HG02981 (cell line): ENCODE data around the gene AQP7.
"Not testable (repeated sequence)": the region's sequence is repeated elsewhere in the genome, so short reads cannot be mapped to it uniquely, and the experiment has no call there.

Experiments used
- ATAC-seq: cut with Tn5 transposase; IDR thresholded peaks from one replicate; pipeline ENCODE4 v1.9.1; 2021; ENCODE audit warnings: mild to moderate bottlenecking, moderate library complexity; ENCODE audit not compliant: unreplicated experiment

The AQP7 gene

GRCh38 chr9:33399047-33399446, 3.3 kb downstream of the AQP7 start:
- ATAC-seq: not testable (repeated sequence)

GRCh38 chr9:33397801-33398200, 4.6 kb downstream of the AQP7 start:
- not testable (repeated sequence) for ATAC-seq

- not testable (repeated sequence) for ATAC-seq
These were observed 7.0 kb downstream of the AQP7 start for GRCh38 chr9:33395159-33395879.

- not testable (repeated sequence) for ATAC-seq
These were observed 8.4 kb downstream of the AQP7 start for GRCh38 chr9:33393986-33394385.

GRCh38 chr9:33393581-33393980, 8.8 kb downstream of the AQP7 start:
- no peak for ATAC-seq

- not testable (repeated sequence) for ATAC-seq
These were observed 9.8 kb downstream of the AQP7 start for GRCh38 chr9:33392591-33393021.

GRCh38 chr9:33391111-33391771, 11.1 kb downstream of the AQP7 start:
- ATAC-seq: not testable (repeated sequence)

GRCh38 chr9:33388110-33388994, 14.0 kb downstream of the AQP7 start:
- no peak for ATAC-seq

- ATAC-seq: not testable (repeated sequence)
These were observed 15.4 kb downstream of the AQP7 start for GRCh38 chr9:33386998-33387397.

GRCh38 chr9:33386641-33386996, 15.7 kb downstream of the AQP7 start:
- not testable (repeated sequence) for ATAC-seq

GRCh38 chr9:33385979-33386640, 16.3 kb downstream of the AQP7 start:
- not testable (repeated sequence) for ATAC-seq

GRCh38 chr9:33385536-33385935, 16.8 kb downstream of the AQP7 start:
- ATAC-seq: not testable (repeated sequence)

GRCh38 chr9:33383396-33383795, 19.0 kb downstream of the AQP7 start:
- ATAC-seq: not testable (repeated sequence)

GRCh38 chr9:33382397-33382796, 20.0 kb downstream of the AQP7 start:
- not testable (repeated sequence) for ATAC-seq

- ATAC-seq: no peak
These were observed 21.1 kb downstream of the AQP7 start for GRCh38 chr9:33381231-33381791.

- ATAC-seq: no peak
These were observed 21.8 kb downstream of the AQP7 start for GRCh38 chr9:33380390-33381094.

- ATAC-seq: no peak
These were observed 22.5 kb downstream of the AQP7 start for GRCh38 chr9:33379666-33380389.

GRCh38 chr9:33378121-33378795, 24.1 kb downstream of the AQP7 start:
- no peak for ATAC-seq
